ENCODE measurements around the gene POLR2F. TPM values are rescaled to one million over a fixed set of nuclear protein-coding genes. Genes with fewer than 3 reads are reported as not detected.
A peak's percentile ranks its signal among the peaks of the same experiment; 100 is the strongest.
"Not testable (repeated sequence)": the region's sequence is repeated elsewhere in the genome, so short reads cannot be mapped to it uniquely, and the experiment has no call there.

Gene POLR2F
- total and polyA plus RNA-seq, 9 donors, result 40.3 to 101 (median 65.2) TPM

DNA sequence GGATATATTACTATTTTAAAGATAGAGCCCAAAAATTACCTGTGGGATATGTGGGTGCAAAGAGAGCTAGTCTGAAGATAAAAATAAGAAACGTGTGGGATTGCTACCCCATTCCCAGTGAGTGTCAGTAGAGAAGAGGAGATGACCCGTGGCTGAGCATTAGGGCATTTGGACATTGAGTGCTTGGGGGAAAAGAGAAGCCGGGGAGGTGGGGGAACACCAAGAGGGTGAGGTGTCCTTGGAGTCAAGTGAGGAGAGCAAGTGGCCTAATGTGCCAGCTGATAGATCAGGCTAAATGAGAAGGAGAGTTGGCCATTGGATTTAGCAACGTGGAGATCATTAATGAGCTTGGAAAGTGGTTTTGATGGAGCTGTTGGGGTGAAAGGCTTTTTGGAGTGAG lies 1.2 kb downstream of the POLR2F start:
- 40 to 55% (median 52%) methylated on average over 4 of the region's 4 CpGs for WGBS, 3 donors
- Histone ChIP-seq H3K36me3 (no peaks in the 10 kb centered on the region), H3K4me1 (ENCODE audit: insufficient read depth) (peaks cover 7% of the 10 kb centered on the region), H3K4me3 (peak overlapping the region; percentile 63), H3K27ac (no peak overlapping the region), H3K27me3 (no peaks in the 10 kb centered on the region), H3K9me3 (no peaks in the 10 kb centered on the region)
- TF ChIP-seq, protein P1, sequence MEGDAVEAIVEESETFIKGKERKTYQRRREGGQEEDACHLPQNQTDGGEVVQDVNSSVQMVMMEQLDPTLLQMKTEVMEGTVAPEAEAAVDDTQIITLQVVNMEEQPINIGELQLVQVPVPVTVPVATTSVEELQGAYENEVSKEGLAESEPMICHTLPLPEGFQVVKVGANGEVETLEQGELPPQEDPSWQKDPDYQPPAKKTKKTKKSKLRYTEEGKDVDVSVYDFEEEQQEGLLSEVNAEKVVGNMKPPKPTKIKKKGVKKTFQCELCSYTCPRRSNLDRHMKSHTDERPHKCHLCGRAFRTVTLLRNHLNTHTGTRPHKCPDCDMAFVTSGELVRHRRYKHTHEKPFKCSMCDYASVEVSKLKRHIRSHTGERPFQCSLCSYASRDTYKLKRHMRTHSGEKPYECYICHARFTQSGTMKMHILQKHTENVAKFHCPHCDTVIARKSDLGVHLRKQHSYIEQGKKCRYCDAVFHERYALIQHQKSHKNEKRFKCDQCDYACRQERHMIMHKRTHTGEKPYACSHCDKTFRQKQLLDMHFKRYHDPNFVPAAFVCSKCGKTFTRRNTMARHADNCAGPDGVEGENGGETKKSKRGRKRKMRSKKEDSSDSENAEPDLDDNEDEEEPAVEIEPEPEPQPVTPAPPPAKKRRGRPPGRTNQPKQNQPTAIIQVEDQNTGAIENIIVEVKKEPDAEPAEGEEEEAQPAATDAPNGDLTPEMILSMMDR (IDR thresholded peaks at IDR 0.05), result no peak
- no peak for TF ChIP-seq POLR2A (IDR thresholded peaks at IDR 0.05)
- TF ChIP-seq EP300 (IDR thresholded peaks at IDR 0.05), result no peak
- no peak for DNase-seq
- intact Hi-C loops (cut with DNase I), result loop anchor here in 1 of 4 donors (5.0 kb wide), 1 partner anchor 137 kb away; no protein-coding TSS in a partner anchor

DNA sequence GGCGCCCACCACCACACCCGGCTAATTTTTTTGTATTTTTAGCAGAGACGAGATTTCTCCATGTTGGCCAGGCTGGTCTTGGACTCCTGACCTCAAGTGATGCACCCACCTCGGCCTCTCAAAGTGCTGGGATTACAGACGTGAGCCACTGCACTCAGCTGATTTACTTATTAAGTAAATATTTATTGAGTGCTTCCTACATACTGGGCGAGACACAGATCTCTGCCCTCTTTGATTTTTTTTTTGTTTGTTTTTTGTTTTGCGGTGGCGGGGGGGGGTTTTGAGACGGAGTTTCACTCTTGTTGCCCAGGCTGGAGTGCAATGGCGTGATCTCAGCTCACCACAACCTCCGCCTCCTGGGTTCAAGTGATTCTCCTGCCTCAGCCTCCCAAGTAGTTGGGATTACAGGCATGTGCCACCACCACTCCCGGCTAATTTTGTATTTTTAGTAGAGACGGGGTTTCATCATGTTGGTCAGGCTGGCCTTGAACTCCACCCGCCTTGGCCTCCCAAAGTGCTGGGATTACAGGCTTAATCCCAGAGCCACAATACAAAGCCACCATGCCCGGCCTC lies 2.4 kb downstream of the POLR2F start:
- DNase-seq; H3K36me3 ChIP-seq; H3K27ac ChIP-seq; H3K4me3 ChIP-seq; H3K4me1 ChIP-seq (ENCODE audit: insufficient read depth); H3K27me3 ChIP-seq; H3K9me3 ChIP-seq; intact Hi-C loops (cut with DNase I): not testable (repeated sequence)
- WGBS, 3 donors, result 74 to 80% (median 80%) methylated on average over 15 of the region's 15 CpGs

DNA sequence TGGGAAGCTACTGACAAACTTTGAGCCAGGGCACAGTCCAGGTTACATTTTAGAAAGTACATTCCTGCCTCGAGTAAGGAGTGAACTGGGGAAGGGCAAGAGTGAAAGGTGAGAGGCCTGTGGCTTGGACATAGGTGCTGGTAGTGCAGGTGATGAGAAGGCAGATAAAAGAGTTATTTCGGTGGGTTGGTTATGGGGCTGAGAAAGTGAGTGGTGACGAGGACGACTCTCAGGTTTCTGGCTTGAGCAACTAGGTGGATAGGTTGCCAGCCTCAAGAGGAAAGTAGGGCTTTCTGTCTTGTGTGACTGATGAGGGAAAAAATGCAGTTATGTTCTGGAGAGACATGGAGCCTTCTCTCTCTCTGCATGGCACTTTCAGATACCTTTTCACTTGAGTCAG lies 3.7 kb downstream of the POLR2F start:
- Histone ChIP-seq H3K27ac (no peak overlapping the region), H3K36me3 (no peaks in the 10 kb centered on the region), H3K4me1 (ENCODE audit: insufficient read depth) (peaks cover 7% of the 10 kb centered on the region), H3K4me3 (no peak overlapping the region), H3K9me3 (no peaks in the 10 kb centered on the region), H3K27me3 (no peaks in the 10 kb centered on the region)
- intact Hi-C loops (cut with DNase I), result no loop called here
- no peak for TF ChIP-seq POLR2A (IDR thresholded peaks at IDR 0.05)
- TF ChIP-seq, protein P1 (IDR thresholded peaks at IDR 0.05), result no peak
- no peak for TF ChIP-seq EP300 (IDR thresholded peaks at IDR 0.05)
- no peak for DNase-seq
- 88 to 90% (median 89%) methylated on average over 4 of the region's 4 CpGs for WGBS, 3 donors

DNA sequence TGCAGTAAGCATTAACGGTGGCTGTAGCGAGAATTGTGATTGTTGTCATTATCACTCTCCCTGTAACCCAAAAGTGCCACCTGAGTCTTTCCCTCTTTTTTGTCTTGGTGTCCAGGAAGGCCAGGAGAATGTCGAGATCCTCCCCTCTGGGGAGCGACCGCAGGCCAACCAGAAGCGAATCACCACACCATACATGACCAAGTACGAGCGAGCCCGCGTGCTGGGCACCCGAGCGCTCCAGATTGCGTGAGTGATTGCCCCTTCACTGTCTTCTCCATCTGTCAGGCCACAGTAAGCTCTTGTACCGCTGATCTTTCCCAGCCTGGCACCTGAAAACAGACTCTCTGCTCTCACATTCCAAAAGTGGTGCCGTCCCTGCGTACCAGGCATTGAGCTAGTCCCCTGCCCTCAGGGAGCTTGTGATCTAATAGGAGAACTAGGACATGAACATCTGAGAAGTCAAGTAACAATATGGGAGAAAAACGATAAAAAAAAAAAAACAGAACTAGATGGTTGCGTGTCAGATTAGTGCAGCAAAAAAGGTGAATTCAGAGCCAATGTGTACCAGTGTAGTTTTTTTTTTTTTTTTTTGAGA lies 5.8 kb downstream of the POLR2F start:
- TF ChIP-seq, protein P1 (IDR thresholded peaks at IDR 0.05), result no peak
- no peak for TF ChIP-seq POLR2A (IDR thresholded peaks at IDR 0.05)
- TF ChIP-seq EP300 (IDR thresholded peaks at IDR 0.05), result no peak
- Histone ChIP-seq H3K36me3 (no peaks in the 10 kb centered on the region), H3K4me1 (ENCODE audit: insufficient read depth) (peaks cover 3% of the 10 kb centered on the region), H3K27me3 (no peaks in the 10 kb centered on the region), H3K4me3 (no peak overlapping the region), H3K27ac (no peak overlapping the region), H3K9me3 (no peaks in the 10 kb centered on the region)
- whole genome bisulfite sequencing, 3 donors, result 95 to 97% (median 97%) methylated on average over 18 of the region's 18 CpGs
- no peak for DNase-seq
- intact Hi-C loops (cut with DNase I), result no loop called here

DNA sequence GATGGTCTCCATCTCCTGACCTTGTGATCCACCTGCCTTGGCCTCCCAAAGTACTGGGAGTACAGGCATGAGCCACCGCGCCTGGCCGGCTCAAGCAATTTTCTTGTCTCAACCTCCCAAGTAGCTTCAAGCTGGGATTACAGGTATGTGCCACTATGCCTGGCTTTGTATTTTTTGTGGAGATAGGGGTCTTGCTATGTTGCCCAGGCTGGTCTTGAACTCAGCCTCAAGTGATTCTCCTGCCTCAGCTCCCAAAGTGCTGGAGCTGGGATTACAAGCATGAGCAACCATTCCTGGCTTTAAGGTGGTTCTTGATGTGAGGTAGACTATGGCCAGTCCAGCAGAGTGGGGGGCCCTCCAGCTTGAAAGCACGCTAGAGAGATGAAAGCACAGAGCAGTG lies 7.6 kb downstream of the POLR2F start:
- Histone ChIP-seq H3K4me1 (ENCODE audit: insufficient read depth) (no peaks in the 10 kb centered on the region), H3K4me3 (no peak overlapping the region), H3K36me3 (no peaks in the 10 kb centered on the region), H3K27me3 (no peaks in the 10 kb centered on the region), H3K27ac (no peak overlapping the region), H3K9me3 (no peaks in the 10 kb centered on the region)
- intact Hi-C loops (cut with DNase I), result loop anchor here in 1 of 4 donors (10.0 kb wide), 1 partner anchor 146 kb away; no protein-coding TSS in a partner anchor
- 95 to 97% (median 97%) methylated on average over 4 of the region's 4 CpGs for WGBS, 3 donors
- TF ChIP-seq POLR2A (IDR thresholded peaks at IDR 0.05), result no peak
- TF ChIP-seq, protein P1 (IDR thresholded peaks at IDR 0.05), result no peak
- no peak for TF ChIP-seq EP300 (IDR thresholded peaks at IDR 0.05)
- DNase-seq, result no peak
